H1 (cell line): ENCODE results near the gene NOC4L. TPM values are rescaled to one million over a fixed set of nuclear protein-coding genes. Genes with fewer than 3 reads are reported as not detected.

Experiments
- CTCF ChIA-PET: fragments of 300-600 bp; sonication (Branson Sonifier 250); formaldehyde crosslinking; loops from one replicate; lab custom pipeline; 2021; ENCODE audit not compliant: partially characterized antibody; lab: Charles Lee
- POLR2A ChIA-PET: fragments of 300-600 bp; sonication (Branson Sonifier 250); formaldehyde crosslinking; loops from one replicate; lab custom pipeline; 2021; ENCODE audit warnings: inconsistent platforms; ENCODE audit not compliant: partially characterized antibody; lab: Charles Lee
- DNase-seq, 2 experiments: peaks; one replicate each; pipeline versions ENCODE4 v3.0.0 to v3.0.0-alpha.2; 2010 to 2022; ENCODE audit warnings: low spot score in 2 of 2, low read depth in 1 of 2, mixed read lengths in 1 of 2
- FAIRE-seq: peaks from 2 replicates; lab custom pipeline; 2011; peaks lifted over from hg19 to GRCh38; lab: Jason Lieb, UNC
- H2AFZ ChIP-seq: 2 replicates; pipeline ENCODE4 v1.8.1; 2012; ENCODE audit warnings: low read length, inconsistent platforms
- H2AK5ac ChIP-seq: 2 replicates; pipeline ENCODE4 v1.6.1; 2013; ENCODE audit warnings: low read depth, low read length
- H2BK120ac ChIP-seq: replicated peaks from 2 replicates; pipeline ENCODE3; 2013; ENCODE audit warnings: low read depth, low read length, inconsistent platforms
- H2BK12ac ChIP-seq: 2 replicates; pipeline ENCODE4 v1.6.1; 2013; ENCODE audit warnings: low read depth, low read length
- H2BK15ac ChIP-seq: 2 replicates; pipeline ENCODE4 v1.6.1; 2013; ENCODE audit warnings: low read length
- H2BK20ac ChIP-seq: 2 replicates; pipeline ENCODE4 v1.6.1; 2013; ENCODE audit warnings: low read length
- H2BK5ac ChIP-seq: 2 replicates; pipeline ENCODE4 v1.6.1; 2013; ENCODE audit warnings: low read depth, low read length
- H3K14ac ChIP-seq: 2 replicates; pipeline ENCODE4 v1.6.1; 2013; ENCODE audit warnings: inconsistent platforms; ENCODE audit not compliant: insufficient read length
- H3K18ac ChIP-seq: 2 replicates; pipeline ENCODE4 v1.6.1; 2013; ENCODE audit warnings: low read length; ENCODE audit errors: extremely low read depth
- H3K23ac ChIP-seq: 2 replicates; pipeline ENCODE4 v1.6.1; 2013; ENCODE audit warnings: inconsistent platforms; ENCODE audit not compliant: insufficient read length
- H3K23me2 ChIP-seq: 2 replicates; pipeline ENCODE4 v1.6.1; 2013; ENCODE audit warnings: low read depth, low read length
- H3K27ac ChIP-seq: 2 replicates; pipeline ENCODE4 v1.6.1; 2011; ENCODE audit warnings: low read depth, low read length, inconsistent platforms
- H3K27me3 ChIP-seq, 4 experiments: replicated peaks in 1 of 4; 1 replicate in 1 of 4; 2 replicates in 3 of 4; pipeline versions ENCODE4 v1.6.1 to v1.8.1; 2011 to 2013; ENCODE audit warnings: low read length in 3 of 4, mild to moderate bottlenecking in 3 of 4, inconsistent platforms in 2 of 4, mixed read lengths in 2 of 4, moderate library complexity in 1 of 4; ENCODE audit not compliant: control insufficient read depth in 3 of 4, insufficient read depth in 3 of 4; ENCODE audit errors: extremely low read depth in 1 of 4
- H3K36me3 ChIP-seq, 4 experiments: 2 replicates each; pipeline versions ENCODE4 v1.6.1 to v1.8.1; 2011 to 2013; ENCODE audit warnings: mild to moderate bottlenecking in 4 of 4, low read length in 3 of 4, moderate library complexity in 2 of 4, control low read depth in 1 of 4, inconsistent platforms in 1 of 4; ENCODE audit not compliant: insufficient read depth in 4 of 4, control insufficient read depth in 2 of 4
- H3K4ac ChIP-seq: replicated peaks from 2 replicates; pipeline ENCODE3; 2013; ENCODE audit warnings: low read length, low read depth, mixed read lengths, inconsistent platforms; ENCODE audit not compliant: insufficient read length
- H3K4me1 ChIP-seq, 4 experiments: replicated peaks in 1 of 4; 1 replicate in 1 of 4; 2 replicates in 3 of 4; pipeline versions ENCODE4 v1.6.1 to v1.8.1; 2011 to 2013; ENCODE audit warnings: low read length in 3 of 4, inconsistent platforms in 2 of 4, mixed read lengths in 1 of 4; ENCODE audit not compliant: insufficient read depth in 4 of 4, control insufficient read depth in 3 of 4
- H3K4me2 ChIP-seq, 2 experiments: 2 replicates each; pipeline versions ENCODE4 v1.6.1 to v1.8.1; 2011 to 2013; ENCODE audit warnings: low read depth in 2 of 2, low read length in 2 of 2, control low read depth in 1 of 2, inconsistent platforms in 1 of 2, mild to moderate bottlenecking in 1 of 2; ENCODE audit not compliant: insufficient read depth in 1 of 2
- H3K4me3 ChIP-seq, 4 experiments: fragments of 200-600, 300-600 bp in 1 of 4; sonication (generic), shearing (Covaris generic), sonication (Bioruptor Twin) in 1 of 4; 2 replicates each; pipeline versions ENCODE4 v1.5.1 to v1.8.1; 2011 to 2016; ENCODE audit warnings: low read length in 4 of 4, low read depth in 3 of 4, control low read depth in 2 of 4, inconsistent platforms in 2 of 4, mild to moderate bottlenecking in 2 of 4, mixed read lengths in 1 of 4, moderate library complexity in 1 of 4; ENCODE audit not compliant: insufficient read depth in 2 of 4; ENCODE audit errors: extremely low read depth in 1 of 4
- H3K56ac ChIP-seq: replicated peaks from 2 replicates; pipeline ENCODE3; 2013; ENCODE audit warnings: low read depth, mild to moderate bottlenecking, mixed read lengths, low read length, inconsistent platforms; ENCODE audit not compliant: insufficient read length
- H3K79me1 ChIP-seq: 2 replicates; pipeline ENCODE4 v1.6.1; 2013; ENCODE audit warnings: low read depth, low read length, control low read depth
- H3K79me2 ChIP-seq, 2 experiments: 2 replicates each; pipeline versions ENCODE4 v1.6.1 to v1.8.1; 2012 to 2013; ENCODE audit warnings: low read length in 2 of 2, mild to moderate bottlenecking in 2 of 2, inconsistent platforms in 1 of 2; ENCODE audit not compliant: insufficient read depth in 2 of 2, control insufficient read depth in 1 of 2
- H3K9ac ChIP-seq, 4 experiments: replicated peaks in 1 of 4; 1 replicate in 1 of 4; 2 replicates in 3 of 4; pipeline versions ENCODE4 v1.6.1 to v1.8.1; 2011 to 2013; ENCODE audit warnings: low read depth in 3 of 4, low read length in 3 of 4, control low read depth in 2 of 4, mild to moderate bottlenecking in 2 of 4, moderate library complexity in 2 of 4, inconsistent platforms in 1 of 4; ENCODE audit errors: extremely low read depth in 1 of 4
- H3K9me3 ChIP-seq, 2 experiments: 2 replicates each; pipeline versions ENCODE4 v1.6.1 to v1.8.1; 2012 to 2013; ENCODE audit warnings: mild to moderate bottlenecking in 2 of 2, moderate library complexity in 2 of 2, control low read depth in 1 of 2, inconsistent platforms in 1 of 2, low read depth in 1 of 2, low read length in 1 of 2, mixed read lengths in 1 of 2; ENCODE audit not compliant: insufficient read depth in 2 of 2
- H4K20me1 ChIP-seq, 2 experiments: replicated peaks in 1 of 2; 2 replicates each; pipeline versions ENCODE3 to v1.8.1; 2011 to 2013; ENCODE audit warnings: inconsistent platforms in 2 of 2, low read length in 2 of 2, mild to moderate bottlenecking in 1 of 2; ENCODE audit not compliant: insufficient read depth in 2 of 2, control insufficient read depth in 1 of 2
- H4K5ac ChIP-seq: 2 replicates; pipeline ENCODE4 v1.6.1; 2013; ENCODE audit warnings: low read length, low read depth, mixed read lengths, inconsistent platforms; ENCODE audit not compliant: insufficient read length
- H4K8ac ChIP-seq: 2 replicates; pipeline ENCODE4 v1.8.0; 2013; ENCODE audit warnings: mild to moderate bottlenecking, moderate library complexity, low read length, inconsistent platforms; ENCODE audit not compliant: insufficient read depth; ENCODE audit errors: extremely low read depth
- H4K91ac ChIP-seq: replicated peaks from 2 replicates; pipeline ENCODE3; 2013; ENCODE audit warnings: low read length, mixed read lengths, inconsistent platforms; ENCODE audit not compliant: insufficient read length
- TAF1 ChIP-seq: IDR thresholded peaks from 2 replicates; pipeline ENCODE4 v1.6.1; 2011; ENCODE audit warnings: mild to moderate bottlenecking, low read depth, low read length
- WGBS, 2 experiments: shearing (Covaris generic) in 1 of 2; methylation state at CpG; one replicate each; pipeline versions ENCODE4 v1.1.6 to v1.1.7; 2013 to 2015; ENCODE audit warnings: low lambda C conversion rate in 2 of 2, mixed read lengths in 2 of 2, inconsistent platforms in 1 of 2, low coverage in 1 of 2, missing lambda C conversion rate in 1 of 2; ENCODE audit not compliant: insufficient replicate concordance in 2 of 2, insufficient coverage in 1 of 2, insufficient read length in 1 of 2; ENCODE audit errors: extremely low coverage in 1 of 2, missing lambda C conversion rate in 1 of 2; 5-methylcytosine and 5-hydroxymethylcytosine counted together
- polyA plus RNA-seq, 7 experiments: library from polyadenylated mRNA; depleted of rRNA in 3 of 7; stranded (reverse) in 5 of 7; unstranded in 2 of 7; fragments of >200 nt in 5 of 7; fragments of 200-250 nt in 2 of 7; gene quantifications; 1 replicate in 5 of 7; 2 replicates in 1 of 7; 4 replicates in 1 of 7; pipeline versions ENCODE4 v1.2.1 to v1.2.3, GENCODE V29; 2011 to 2013; ENCODE audit warnings: missing spikeins in 2 of 7, mixed read lengths in 2 of 7
- total RNA-seq: library from RNA; stranded (reverse); fragmentation: NEBNext Ultra II Directional; extraction: Animal tissue kit (Norgen Biotek cat#: 25700); gene quantifications from 2 replicates; pipeline ENCODE4 v1.2.1, GENCODE V29; 2021
- TF ChIP-seq, protein P1 (sequence below): IDR thresholded peaks from 2 replicates; pipeline ENCODE4 v1.6.1; 2012; ENCODE audit warnings: inconsistent platforms

NOC4L gene
- total and polyA plus RNA-seq, 2 of the 8 experiments (the other 6 are each of a cell fraction or from before 2014, with no cell fraction given) = 26.8 to 40.3 TPM

DNA sequence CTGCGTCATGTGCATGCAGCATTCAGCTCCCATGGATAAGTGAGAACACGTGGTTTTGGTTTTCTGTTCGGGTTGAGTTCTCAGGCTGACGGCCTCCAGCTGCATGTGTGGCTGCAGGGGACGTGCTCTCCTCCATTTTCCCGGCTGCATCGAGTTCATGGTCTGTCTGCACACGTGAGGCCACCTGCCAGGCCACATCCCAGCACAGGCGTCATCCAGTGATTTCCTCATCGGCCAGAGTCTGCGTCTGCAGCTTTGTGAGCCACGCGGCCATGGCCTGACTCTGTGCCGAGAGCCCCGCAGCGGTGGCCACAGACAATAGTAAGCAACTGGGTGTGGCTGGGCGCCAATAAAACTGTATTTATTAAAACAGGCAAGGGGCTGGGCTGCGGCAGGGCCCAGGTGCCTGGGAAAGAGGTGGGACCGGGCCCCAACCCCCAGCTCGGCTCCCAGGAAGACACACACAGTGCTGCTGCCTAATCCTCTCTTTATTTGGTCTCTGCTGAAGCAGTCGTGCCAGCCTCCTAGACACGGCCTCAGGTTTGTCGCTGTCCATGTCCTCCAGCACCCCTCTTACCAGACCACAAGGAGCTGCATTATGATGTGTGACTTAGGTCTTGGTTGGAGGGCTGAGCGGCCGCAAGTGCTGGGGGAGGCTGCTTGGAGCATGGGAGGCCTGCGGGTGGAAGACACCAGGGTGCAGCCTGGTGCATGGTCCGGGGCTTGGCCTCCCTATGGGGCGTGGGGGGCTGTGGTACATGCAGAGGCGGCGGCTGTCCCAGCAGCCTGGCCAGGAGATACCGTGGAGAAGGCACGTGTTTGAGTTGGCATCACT lies 52.0 kb downstream of the NOC4L start:
- no peak overlapping the region for H2BK120ac ChIP-seq
- no peaks in the 10 kb centered on the region for H3K36me3 ChIP-seq
- H3K23ac ChIP-seq = no peak overlapping the region
- ChIA-PET CTCF (interaction anchor here (0.7 to 1.2 kb wide), 6 partner anchors 9 to 31 kb away, joined by 3 to 6 read pairs (median 3); no protein-coding TSS in a partner anchor), POLR2A (interaction anchor here (1.0 kb wide), 1 partner anchor 11 kb away, joined by 5 read pairs; no protein-coding TSS in a partner anchor)
- H2BK5ac ChIP-seq = no peak overlapping the region
- H3K14ac ChIP-seq = no peak overlapping the region
- H2AFZ ChIP-seq = no peak overlapping the region
- H4K5ac ChIP-seq = no peak overlapping the region
- no peaks in the 10 kb centered on the region for H3K79me2 ChIP-seq
- H2AK5ac ChIP-seq = no peak overlapping the region
- peaks cover 0 to 29% (median 8%) of the 10 kb centered on the region in 4 experiments; a peak in 6 of 7 replicates for H3K27me3 ChIP-seq
- H2BK12ac ChIP-seq = no peak overlapping the region
- FAIRE-seq (no peak), DNase-seq (no peak)
- no peak overlapping the region for H2BK15ac ChIP-seq
- H3K18ac ChIP-seq = no peak overlapping the region
- no peaks in the 10 kb centered on the region for H3K79me1 ChIP-seq
- WGBS, 2 experiments = 90% methylated on average over 32 of the region's 32 CpGs; no CpG with 5 or more reads in 1 of the 2 experiments
- no peak overlapping the region for H3K56ac ChIP-seq
- TF ChIP-seq TAF1 = no peak
- TF ChIP-seq, protein P1, sequence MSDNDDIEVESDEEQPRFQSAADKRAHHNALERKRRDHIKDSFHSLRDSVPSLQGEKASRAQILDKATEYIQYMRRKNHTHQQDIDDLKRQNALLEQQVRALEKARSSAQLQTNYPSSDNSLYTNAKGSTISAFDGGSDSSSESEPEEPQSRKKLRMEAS = 0 out of 2 replicates have a peak, but pooled peaks have one; percentile 20
- TF ChIP-seq, all 59 proteins: peak for 1
- Histone ChIP-seq H4K91ac (no peak overlapping the region), H3K4ac (no peak overlapping the region), H2BK20ac (no peak overlapping the region), H3K4me1 (no peaks in the 10 kb centered on the region; a peak in 1 of 7 replicates), H3K4me2 (no peak overlapping the region), H3K9ac (no peak overlapping the region), H4K20me1 (no peaks in the 10 kb centered on the region), H3K27ac (no peak overlapping the region), H4K8ac (no peak overlapping the region), H3K9me3 (peaks cover 11 to 15% of the 10 kb centered on the region in 2 experiments), H3K23me2 (no peaks in the 10 kb centered on the region), H3K4me3 (no peak overlapping the region)
